HG03432 (cell line): ENCODE measurements around the gene PRKCH.

ENCODE experiments used
- ATAC-seq: cut with Tn5 transposase; IDR thresholded peaks from one replicate; pipeline ENCODE4 v1.9.1; 2021; ENCODE audit warnings: mild to moderate bottlenecking, moderate library complexity; ENCODE audit not compliant: unreplicated experiment

Gene PRKCH

DNA sequence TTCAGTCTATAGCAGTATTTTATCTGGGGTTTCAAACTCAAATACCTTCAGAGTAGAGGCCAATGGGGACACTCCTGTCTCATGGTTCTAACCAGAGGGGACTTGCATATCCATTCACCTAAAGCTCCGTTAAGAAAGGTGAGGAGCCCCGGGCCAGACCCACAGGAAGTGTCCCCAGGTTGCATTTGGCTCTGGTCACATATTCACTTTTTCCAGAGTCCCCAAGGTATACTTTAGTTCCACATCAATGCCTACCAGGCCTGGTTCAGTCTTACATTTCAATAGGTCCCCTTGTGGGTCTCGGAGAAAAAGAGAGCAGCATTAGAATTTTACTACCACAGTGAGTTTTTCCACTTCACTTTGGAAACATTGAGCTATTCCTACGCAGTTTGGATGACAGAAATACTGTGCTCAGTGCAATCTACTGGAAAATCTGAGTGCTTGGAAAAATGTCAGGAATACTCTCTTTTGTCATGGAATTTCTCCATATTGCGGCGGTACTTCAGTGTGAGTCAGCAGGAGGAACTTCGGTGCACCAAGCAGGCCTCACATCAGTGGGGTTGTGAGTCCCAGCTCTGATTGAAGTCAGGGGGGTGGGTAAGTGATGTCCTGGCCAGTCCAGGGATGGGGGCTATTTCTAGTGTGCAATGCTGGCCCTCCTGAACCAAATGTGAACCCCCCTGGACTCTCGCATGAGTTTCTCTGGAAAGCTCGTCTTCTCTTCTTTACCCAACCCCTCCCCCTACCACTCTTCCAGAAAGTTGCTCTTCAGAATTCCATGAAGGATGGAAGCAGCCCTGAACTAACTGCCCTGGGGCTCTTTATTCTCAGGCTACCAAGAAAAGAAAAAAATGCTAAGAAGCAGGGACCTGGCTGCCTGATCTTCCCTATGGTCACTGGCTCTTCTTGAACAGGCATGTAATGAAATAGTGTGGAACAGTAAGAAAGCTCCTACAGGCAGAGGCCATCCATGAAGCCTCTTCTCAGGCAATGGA lies 184.7 kb downstream of the PRKCH start:
- ATAC-seq, result no peak

DNA sequence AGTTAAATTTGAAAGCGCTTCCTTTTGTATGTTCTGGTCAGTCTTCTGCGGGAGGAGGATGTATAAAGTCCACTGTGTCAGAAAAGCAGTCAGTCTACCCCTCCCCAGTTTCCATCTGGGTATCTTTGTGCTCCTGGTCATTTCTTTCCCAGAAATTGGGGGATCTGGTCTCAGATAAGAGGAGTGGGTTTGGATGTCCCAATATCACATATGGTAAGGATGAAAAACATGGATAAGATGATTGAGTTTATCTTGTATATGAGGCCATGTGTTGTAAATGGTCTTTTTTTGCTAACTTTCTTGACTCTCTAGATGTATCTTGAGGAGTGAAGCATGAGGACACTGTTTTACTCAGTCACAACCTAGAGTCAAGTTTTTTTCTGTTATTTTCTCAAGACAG lies 187.1 kb downstream of the PRKCH start:
- no peak for ATAC-seq

DNA sequence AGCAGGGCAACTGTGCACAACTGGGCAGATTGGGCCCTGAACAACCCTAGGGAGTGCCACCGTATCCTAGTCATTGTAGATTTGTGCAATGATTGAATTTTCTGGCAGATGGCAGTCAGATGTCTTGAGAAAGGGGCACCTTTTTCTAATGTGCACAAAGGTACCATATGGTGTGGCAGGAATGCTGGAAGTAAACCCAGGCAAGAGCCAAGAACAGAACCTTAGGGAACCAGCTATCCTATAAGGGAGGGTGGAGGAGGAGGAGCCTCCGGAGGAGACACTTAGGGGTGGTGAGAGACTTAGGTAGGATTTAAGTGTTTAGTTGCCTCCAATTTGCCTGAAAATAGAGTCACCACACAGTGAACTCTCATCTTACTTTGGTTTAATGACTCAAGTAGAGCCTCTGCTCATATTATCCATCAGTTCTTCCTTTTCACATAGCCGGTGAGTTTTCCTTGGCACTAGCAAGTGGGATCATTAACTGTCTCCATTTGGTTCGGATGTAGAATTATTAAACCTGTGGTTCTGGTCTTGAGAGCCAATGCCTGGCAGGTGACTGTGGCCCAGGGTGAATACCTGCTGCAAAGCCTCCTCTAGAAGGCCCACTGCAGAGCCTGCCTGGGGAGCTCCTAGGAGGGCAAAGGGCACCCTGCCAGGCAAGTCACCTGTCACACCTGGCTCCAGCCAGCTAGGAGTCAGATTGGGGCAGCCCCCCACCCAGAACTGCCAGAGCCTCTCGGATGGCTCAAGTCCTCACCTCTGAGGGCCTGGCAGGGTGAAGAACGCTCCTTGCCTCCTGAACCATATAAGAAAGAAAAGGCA lies 189.6 kb downstream of the PRKCH start:
- ATAC-seq, result no peak

DNA sequence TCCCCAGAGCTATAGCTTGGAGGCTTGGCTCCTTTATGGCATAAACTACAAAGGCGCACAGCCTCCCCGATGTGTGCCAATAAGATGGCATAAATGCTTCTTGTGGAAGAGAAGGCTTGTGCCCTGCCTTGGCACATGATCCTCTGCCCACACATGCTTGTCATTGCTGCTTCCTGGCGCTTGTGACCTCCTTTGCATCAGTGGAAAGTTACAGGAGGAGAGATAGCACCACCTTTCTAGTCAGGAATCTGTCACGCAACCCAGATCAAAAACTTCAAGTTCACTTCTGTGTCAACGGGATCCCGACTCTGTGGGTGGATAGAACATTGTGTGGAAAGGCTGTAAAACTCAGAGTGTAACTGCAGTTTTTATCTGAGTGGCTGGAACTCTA lies 190.2 kb downstream of the PRKCH start:
- no peak for ATAC-seq

DNA sequence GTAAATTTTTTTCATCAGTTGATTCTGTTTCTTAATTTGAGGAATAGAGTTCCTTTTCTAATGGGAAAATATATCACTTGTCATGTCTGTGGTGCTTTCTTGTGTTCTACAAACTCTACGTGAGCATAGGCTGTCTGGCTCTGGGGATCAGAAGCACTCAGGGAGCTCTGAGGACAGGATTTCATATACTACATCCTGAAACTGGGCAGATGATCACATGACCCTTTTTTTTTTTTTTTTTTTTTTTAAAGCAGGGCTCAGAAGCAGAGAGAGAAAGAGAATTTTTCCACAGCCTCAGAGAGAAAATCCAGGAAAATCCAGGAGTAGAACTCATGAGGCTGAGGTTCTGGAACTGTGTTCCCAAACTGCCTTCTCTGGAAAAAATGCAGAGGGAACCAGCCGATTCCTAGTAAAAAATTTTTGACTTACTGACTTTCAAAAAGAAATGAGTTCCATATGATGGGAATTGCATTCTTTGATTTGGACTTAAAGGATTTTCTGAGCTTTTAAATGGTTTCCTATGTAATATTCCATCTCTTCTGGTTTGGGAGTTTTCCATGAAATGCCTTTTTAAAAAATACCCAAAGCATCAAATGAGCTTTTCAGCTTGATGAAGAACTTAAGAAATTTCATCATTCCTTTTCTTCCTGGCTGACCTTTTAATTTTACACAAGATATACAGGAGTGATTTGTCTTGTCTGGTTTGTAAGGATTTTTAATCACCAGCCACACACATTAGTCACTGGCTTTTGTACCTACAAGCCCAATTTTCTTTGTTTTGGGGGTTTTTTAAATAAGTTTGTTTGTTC lies 190.9 kb downstream of the PRKCH start:
- ATAC-seq, result no peak

DNA sequence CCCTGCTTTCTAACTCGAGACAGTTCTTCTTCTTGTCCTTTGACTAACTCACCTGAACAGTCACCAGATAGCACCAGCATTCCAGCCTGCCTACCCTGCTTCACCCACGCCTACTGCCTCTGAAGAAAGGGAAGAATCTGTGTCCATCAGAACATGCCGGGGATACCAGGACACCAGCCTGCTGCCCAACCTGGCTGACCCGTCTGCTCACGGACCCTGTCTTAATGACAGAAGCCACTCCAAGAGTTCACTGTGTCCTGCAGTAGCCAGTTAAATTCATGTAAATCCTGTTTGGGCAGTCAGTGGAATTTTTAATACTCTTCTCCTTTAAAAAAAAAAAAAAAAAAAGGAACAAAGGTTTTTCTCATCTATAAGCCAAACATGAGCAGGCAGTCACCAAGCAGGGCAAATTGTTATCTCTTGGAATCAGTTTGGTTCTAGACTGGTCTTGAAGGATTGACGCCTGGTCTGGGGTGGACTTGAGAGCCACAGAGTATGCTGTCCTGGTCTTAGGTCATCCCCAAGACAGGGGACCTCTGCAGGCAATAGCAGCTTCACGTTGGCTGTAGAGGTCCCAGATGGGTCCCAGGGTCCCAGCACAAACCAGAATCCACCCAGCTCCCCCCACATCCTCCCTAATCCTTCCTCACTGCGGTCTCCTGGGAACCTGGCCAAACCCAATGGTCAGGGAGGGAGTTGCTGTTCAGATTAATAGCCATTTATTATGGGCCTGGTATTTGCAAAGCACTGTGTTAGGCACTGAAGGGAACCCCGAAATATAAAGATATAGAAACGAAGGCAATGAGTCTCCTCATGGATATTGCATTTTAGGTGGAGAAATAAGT lies 192.8 kb downstream of the PRKCH start:
- no peak for ATAC-seq

DNA sequence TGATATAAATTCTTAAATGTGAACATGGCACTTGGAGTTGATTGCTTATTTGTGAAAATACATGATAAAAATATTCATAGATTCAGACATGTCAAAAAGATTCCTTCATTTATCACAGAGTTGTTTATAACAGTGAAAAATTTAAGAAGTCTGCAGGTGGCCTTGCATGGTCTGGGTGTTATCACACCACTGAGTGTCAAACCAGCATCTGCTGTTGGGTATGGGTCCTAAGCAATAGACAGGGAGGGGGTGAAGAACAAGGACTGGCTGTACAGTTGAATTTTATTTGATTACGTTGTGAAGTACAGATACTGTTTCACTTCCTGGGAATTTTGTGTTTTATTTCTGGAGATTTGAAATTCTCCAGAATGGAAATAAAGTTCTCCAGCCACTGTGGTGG lies 193.5 kb downstream of the PRKCH start:
- ATAC-seq, result no peak

DNA sequence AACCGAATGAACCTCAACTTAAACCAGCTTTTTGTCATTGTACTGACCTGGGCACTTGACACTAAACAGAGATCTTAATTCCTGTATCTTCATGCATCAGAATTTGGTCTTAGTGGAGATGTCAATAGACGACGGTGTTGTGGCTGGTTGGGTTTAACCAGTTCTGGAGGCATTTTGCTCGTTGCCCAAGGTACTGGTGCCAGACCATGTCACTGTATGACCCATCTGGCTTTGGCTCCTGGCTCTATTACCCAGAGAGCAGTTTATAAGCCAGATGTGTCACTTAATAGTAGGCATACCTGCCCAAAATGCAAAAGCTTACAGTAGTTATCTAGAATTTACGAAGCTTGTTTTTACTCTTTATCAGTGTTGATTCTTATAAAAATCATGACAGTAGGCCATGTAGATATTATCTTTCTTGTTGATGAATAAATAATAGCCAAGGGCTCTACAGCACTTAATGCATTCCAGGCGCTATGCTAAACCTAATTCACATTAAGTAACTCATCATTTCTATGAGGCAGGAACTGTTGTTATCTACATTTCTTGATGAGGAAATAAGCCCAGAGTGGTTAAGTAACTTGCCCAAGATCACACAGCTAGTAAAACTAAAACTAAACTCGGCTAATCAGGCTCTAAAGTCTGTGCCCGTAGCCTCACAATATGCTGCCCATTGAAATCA lies 194.2 kb downstream of the PRKCH start:
- no peak for ATAC-seq

DNA sequence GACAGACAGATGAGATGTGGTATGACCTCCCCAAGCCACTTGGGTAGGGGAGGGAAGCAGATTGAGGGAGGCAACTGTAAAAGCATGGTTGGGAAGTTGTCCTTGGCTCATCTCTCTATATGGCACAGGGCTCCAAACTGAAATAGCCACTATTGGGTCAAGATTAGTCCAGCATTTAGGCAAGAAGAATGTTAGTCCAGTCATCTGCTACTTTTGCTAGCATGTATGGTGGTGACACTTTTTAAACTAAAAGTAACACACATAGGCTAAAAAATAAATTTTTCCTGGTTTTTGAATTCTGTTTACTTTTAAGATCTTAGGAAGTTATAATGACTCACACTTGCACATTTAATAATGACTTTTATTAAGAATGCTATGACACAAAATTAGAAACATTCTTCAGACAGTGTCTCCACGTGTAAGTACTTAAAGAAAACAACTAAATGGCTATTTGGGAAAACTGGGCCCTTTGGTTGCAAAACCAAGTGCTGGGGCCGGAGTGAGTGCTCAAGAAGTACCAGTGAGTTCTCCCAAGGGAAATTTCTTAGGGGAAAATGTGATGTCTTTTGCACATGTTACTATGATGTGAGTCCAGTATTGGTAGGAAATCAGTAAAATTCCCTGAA lies 194.9 kb downstream of the PRKCH start:
- ATAC-seq, result no peak

DNA sequence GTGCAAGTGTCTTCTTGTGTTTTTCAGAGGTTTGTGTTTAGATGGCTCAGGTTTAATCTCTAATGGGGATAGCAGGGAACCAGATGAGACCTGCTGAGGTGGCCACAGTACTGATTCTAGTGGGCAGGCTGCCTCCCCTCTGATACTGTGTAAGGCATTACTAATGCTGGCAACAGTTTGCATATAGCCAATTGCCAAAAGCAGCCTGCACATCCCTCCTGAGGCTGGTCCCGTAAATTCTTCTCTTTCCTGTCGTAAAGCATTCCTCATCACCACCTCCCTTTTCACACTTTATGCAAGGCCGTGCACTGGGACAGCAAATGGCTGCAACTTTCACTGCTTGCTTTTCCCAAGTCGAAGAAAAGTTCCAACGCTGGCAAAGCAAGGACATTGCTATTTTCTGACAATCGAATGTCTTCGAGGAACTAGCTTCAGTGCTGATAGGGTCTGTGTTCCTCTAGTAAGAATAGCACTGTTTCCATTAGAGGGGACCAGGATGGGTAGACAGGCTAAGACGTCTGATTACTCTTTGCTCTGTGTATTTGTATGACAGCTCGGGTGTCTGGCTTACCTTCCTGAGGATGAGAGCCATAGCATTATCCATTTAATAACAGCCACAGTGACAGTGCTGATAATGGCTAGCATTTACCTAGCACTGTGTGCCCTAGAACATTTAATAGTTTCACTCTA lies 195.7 kb downstream of the PRKCH start:
- no peak for ATAC-seq

DNA sequence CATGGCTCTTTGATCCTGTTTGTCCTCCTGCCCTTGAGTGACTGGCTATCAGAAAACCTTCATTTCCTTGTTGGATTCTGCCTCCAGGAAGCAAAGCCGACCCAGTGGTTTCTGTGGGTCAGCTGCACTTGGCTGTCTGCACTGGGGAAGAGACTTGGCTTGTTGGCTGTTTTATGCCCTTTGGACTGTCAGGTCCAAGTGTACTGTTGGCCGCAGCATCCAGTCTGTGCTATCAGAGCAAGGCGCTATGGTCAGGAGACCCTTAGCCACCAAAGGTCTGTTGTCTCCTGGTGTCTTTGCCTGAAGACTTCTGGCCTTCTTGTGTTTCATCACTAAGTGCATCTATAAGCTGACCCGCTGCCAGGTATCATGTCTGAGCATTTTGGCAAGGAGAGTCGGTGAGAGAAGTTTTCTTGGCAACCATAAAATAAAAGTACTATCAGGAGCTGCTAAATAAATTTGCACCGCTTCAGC lies 196.6 kb downstream of the PRKCH start:
- no peak for ATAC-seq

DNA sequence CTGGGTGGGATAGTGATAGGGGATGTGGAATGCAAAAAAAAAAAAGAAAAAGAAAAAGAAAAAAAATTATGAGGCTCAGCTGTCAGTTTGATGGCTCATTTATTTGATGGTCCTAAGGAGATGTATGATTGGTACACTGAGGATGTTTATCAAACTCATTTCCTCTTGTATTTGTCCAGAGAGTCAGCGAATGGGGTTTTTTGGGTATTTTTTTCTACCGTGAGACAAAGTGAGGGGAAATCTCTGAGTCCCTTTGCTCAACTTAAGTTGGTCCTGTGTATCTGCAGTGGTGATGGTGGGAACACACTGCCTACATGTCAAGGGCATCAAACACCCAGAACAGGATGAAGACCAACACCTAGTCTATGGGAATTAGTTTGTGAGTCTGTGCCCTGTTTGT lies 197.0 kb downstream of the PRKCH start:
- ATAC-seq, result peak; percentile 77

DNA sequence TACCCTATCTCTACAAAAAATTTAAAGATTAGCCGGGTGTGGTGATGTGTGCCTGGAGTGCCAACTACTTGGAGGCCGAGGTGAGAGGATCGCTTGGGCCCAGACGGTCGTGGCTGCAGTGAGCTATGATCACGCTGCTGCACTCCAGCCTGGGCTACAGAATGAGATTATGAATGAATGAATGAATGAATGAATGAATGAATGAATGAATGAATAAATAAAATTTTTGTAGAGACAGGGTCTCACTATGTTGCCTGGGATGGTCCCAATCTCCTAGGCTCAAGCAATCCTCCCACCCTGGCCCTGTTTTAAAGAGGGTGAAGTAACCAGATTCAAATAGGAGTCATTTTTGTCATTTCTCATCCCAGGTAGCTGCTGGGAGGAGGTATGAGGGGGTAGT lies 197.7 kb downstream of the PRKCH start:
- ATAC-seq, result no peak

DNA sequence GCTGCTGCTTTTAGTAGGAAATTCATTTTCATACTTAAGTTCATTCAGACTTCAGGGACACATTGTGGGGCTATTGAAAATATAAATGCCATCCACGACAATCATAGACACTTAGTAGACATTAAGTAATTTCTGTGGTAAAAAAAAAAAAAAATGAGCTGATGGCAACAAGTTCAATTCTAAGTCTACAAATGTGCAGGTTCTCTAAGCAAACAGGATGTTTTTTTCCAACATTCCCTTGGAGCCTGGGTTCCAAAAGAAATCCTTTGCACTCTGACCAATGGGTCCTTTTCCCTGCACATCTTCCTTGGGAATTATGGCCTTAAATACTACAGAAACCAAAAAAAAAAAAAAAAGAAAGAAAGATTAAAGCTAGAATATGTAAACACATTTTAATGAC lies 198.4 kb downstream of the PRKCH start:
- ATAC-seq, result no peak

DNA sequence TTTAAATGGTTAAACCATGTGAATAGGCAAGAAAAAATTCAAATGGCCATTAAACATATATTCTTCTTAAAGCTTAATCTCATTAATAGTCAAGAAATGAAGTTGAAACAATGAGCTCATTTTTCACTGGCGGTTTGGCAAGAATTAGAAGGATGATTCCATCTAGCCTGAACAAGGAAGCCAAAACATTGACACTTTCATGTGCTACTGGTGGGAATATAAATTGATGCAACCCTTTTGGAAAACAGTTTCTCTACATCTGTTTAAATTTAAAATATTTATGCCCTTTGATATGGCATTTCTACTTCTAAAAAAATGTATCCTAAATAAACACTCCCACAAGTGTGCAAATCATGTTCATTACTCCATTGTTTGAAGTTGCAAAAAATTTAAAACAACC lies 199.2 kb downstream of the PRKCH start:
- ATAC-seq, result no peak

DNA sequence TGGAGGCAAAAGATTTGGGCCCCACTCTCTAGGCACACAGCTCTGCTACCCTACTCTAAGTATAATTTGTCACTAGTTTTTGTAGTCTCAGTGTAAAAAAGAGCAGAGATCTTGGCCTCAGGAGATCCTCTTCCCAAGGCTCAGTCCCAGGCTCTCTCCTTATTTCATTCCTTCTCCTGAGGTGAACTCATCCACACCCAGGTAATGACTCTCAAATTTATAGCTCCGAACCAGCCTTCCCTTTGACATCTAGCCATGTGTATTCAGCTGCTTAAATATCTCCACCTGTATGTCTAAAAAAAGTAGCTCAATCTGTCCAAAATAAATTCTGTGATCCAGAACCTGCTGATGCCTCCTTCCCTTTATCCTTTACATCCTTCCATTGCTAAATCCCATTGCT lies 200.4 kb downstream of the PRKCH start:
- no peak for ATAC-seq

DNA sequence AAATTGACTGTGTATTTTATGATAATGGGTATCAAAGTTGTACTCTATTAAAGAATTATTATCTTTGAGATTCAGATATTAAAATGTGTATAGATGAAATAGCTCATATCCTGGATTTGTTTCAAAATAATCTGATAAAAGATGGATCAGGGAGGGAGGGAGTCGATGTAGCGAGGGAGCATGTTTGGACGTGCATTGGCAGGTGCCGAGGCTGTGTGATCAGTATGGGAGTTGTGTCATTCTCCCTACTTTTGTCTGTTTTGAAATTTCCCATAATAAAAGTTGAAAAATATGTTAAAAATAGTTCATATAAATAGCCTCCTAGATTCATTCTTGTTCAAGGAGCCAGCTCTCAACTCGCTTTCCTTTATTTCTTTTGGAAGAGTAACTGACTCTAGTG lies 202.4 kb downstream of the PRKCH start:
- ATAC-seq, result no peak

DNA sequence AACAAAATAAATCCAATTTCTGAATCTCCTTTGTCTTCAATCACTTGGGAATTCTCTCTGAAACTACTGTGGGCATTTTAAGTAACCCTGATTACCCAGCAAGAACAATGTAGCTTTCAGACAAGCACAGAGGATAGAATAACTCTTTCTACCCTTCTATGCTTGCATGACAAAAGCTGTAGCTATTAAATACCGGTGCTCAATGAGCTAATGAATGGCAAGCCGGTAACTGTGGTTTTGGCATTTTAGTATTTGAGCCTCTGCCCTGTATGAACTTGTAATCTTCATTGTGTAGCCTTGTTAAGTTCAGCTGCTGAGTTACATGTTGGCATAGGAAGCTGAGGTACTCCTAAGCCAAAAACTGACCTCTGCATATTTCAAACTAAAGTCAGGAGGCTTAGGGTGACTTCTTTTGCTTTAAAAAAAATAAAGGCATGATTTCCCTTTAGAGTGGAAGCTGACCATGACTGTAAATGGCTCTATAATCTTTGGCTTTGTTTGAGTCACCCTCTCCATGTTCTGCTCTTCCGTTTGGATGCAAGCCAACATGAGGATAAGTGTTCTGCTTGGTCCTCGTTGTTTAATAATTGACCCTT lies 202.9 kb downstream of the PRKCH start:
- ATAC-seq, result no peak
